DLD1 (cell line): ENCODE measurements around the gene CC2D2B.
"Not testable (repeated sequence)": the region's sequence is repeated elsewhere in the genome, so short reads cannot be mapped to it uniquely, and the experiment has no call there.

ENCODE experiments used
- in situ Hi-C: cut with HindIII; loops from 2 replicates; pipeline ENCODE4 v1.10.0; 2017; ENCODE audit warnings: low sequenced_read_pairs

CC2D2B gene

GRCh38 chr10:95905897-95906580 is 1.7 kb upstream of the CC2D2B start:
- in situ Hi-C loops: not testable (repeated sequence)

GRCh38 chr10:95906677-95907455 is 909 bp upstream of the CC2D2B start:
- in situ Hi-C loops: no loop called here

GRCh38 chr10:95908450-95908849 is 675 bp downstream of the CC2D2B start:
- in situ Hi-C loops: no loop called here

GRCh38 chr10:95909561-95909960 is 1.8 kb downstream of the CC2D2B start:
- in situ Hi-C loops: no loop called here

GRCh38 chr10:95916039-95916438 is 8.3 kb downstream of the CC2D2B start:
- in situ Hi-C loops: not testable (repeated sequence)

GRCh38 chr10:95920798-95921426 is 13.1 kb downstream of the CC2D2B start:
- in situ Hi-C loops: no loop called here

- in situ Hi-C loops: no loop called here
These were observed 17.3 kb downstream of the CC2D2B start for GRCh38 chr10:95925033-95925432.

GRCh38 chr10:95935429-95935828 is 27.7 kb downstream of the CC2D2B start:
- in situ Hi-C loops: no loop called here

GRCh38 chr10:95941115-95941514 is 33.3 kb downstream of the CC2D2B start:
- in situ Hi-C loops: no loop called here

GRCh38 chr10:95963202-95963990 is 55.6 kb downstream of the CC2D2B start:
- in situ Hi-C loops: no loop called here

GRCh38 chr10:95963991-95964389 is 56.2 kb downstream of the CC2D2B start:
- in situ Hi-C loops: no loop called here

GRCh38 chr10:95964756-95965155 is 57.0 kb downstream of the CC2D2B start:
- in situ Hi-C loops: no loop called here

GRCh38 chr10:95976362-95977229 is 68.8 kb downstream of the CC2D2B start:
- in situ Hi-C loops: no loop called here

- in situ Hi-C loops: no loop called here
These were observed 74.4 kb downstream of the CC2D2B start for GRCh38 chr10:95982200-95982599.

- in situ Hi-C loops: no loop called here
These were observed 80.1 kb downstream of the CC2D2B start for GRCh38 chr10:95987685-95988426.

- in situ Hi-C loops: no loop called here
These were observed 80.9 kb downstream of the CC2D2B start for GRCh38 chr10:95988702-95989101.

- in situ Hi-C loops: not testable (repeated sequence)
These were observed 86.6 kb downstream of the CC2D2B start for GRCh38 chr10:95994376-95994775.

GRCh38 chr10:95998255-95998784 is 90.5 kb downstream of the CC2D2B start:
- in situ Hi-C loops: no loop called here

- in situ Hi-C loops: no loop called here
These were observed 106.2 kb downstream of the CC2D2B start for GRCh38 chr10:96013956-96014355.
